ENCODE results near the gene ATP5IF1.
A peak's percentile ranks its signal among the peaks of the same experiment; 100 is the strongest.

The ATP5IF1 gene

DNA sequence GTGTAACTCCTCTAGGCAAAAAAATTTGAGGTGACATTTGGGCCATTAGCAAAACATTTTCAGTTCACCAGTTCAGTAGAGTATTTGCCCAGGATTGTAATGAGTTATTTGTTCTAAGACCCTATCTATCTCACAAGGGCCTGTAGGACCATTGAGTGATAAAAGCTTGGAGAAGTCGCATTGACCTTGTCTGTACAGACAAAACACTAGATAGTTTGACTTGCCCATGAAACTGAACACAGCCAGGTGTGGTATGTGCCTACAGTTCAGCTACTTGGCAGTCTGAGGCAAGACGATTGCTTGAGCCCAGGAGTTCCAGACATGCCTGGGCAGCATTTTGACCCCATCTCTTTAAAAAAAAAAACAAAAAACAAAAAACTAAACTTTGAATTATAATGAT lies 3.1 kb downstream of the ATP5IF1 start:
- DNase-seq = no peak

DNA sequence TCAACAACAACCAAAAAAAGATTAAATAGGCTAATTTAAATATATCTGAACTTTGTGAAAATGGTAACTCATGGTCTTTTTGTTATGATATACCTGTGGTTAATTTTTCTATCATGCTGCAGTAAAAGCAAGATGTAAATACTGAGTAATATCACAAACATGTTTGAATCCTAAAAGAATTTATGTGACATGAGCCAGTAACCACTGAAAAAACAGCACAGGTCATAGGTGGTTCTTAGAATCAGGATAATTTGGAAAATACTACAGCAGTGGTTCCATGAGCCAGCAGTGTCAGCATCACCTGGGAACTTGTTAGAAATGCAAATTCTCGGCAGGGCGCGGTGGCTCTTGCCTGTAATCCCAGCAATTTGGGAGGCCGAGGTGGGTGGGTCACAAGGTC lies 4.1 kb downstream of the ATP5IF1 start:
- no peak for DNase-seq

- no peak for DNase-seq
Observed at GRCh38 chr1:28241638-28242241, 5.8 kb downstream of the ATP5IF1 start.

GRCh38 chr1:28243685-28244311 lies 7.9 kb downstream of the ATP5IF1 start:
- DNase-seq = no peak

- no peak for DNase-seq
Observed at GRCh38 chr1:28244549-28245251, 8.8 kb downstream of the ATP5IF1 start.

GRCh38 chr1:28246427-28246832 lies 10.5 kb downstream of the ATP5IF1 start:
- peak; percentile 51 for DNase-seq

DNA sequence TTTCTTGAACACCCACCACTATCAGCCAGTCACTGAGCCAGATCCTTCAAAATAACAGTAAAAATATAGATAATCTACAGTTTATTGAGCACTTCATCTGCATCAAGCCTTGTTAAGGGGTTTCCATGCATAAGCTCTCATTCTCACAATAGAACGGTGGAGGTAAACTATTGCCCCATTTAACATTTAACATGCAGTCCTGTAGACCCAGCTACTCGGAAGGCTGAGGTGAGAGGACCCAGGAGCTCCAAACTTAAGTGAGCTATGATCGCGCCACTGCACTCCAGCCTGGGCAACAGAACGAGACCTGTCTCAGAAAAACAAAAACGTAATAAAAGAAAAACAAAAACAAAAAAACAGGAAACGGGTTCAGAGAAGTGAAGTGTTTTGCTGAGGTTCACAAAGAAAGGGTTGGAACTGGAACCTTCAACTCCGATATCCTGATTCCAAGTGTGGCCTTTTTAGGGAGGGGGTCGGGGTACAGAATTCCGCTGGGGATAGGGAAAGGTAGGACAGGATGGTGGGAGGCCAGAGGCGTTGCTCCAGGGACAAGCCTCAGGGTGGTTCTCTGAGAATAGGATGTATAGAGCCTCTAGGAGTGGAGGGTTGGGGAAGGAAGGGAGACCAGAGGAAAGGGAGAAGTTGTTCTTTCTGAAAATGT lies 11.8 kb downstream of the ATP5IF1 start:
- DNase-seq = no peak

DNA sequence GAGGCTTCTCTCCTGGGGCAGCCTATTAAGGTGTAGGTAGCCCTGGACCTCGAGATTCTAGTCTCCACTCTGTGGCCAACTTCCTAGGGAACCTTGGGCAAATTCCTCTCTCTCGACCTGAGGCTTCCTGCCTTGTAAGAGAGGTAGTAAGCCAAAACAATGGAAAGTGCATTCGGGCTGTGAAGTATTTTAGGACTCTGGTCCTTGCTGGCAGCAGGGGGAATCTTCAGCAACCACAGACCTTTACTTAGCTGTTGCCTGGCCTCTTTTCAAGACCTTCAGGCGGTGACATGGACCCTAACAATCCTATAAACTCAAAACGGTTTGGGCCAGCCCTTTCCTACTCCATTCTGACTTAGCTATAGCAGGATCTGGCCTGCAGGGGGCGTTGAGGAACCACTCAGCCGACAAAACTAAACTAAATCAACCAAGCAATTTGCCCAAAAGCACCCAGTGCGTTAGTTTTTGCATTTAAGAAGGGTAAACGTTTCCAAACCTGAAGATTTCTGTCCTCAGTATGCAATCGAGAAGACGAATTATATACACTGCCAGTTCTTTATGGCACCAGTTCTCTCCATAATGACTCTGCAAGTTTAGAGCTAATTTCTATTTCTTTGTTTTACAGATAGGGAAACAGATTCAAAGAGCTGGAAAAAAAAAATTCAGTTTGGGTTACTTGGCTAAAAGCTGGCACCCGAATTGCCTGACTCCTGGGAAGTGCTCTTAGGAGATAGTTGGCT lies 12.5 kb downstream of the ATP5IF1 start:
- DNase-seq = peak; percentile 75

DNA sequence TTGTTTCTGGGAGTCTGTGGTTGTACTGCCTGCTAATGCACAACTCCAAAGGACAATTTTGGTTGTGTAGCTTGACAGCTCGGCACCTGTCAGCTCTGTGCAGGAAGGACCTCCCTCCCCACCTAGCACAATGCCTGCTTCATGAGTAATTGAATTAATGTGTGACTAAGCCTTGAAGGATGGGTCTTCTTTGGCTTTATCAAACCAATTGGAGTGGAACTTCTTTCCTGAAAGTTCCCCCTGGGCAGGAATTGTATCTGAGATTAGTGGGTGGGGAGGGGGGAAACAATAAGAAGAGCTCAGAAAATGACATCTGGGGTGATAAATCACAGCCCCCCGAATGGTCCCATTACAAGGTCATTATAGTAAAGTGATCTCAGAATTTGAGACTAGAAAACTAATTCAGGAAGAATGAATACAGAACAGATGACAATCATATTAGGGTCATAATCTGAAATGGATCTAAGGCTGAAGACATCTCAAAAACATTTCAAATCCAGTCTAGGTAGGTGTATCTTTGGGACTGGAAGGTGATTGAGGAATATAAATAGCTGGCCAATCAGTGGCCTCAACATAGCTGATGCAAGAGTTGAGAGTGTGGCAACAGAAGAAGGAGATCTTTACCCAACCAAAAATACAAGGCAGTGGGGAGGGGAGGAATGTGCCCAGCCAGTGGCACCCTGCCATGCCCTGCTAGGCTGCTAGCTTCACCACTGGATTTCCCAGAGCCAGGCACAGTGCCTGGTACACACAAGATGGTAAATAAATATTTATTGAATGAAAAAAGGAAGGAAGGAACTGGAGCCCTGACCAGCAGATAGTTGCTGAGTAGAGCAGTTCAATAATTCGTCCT lies 13.3 kb downstream of the ATP5IF1 start:
- no peak for DNase-seq

- no peak for DNase-seq
Observed at GRCh38 chr1:28249866-28250295, 14.0 kb downstream of the ATP5IF1 start.

GRCh38 chr1:28256197-28256827 lies 20.4 kb downstream of the ATP5IF1 start:
- DNase-seq = no peak

- DNase-seq = no peak
Observed at GRCh38 chr1:28257736-28258135, 21.8 kb downstream of the ATP5IF1 start.

- no peak for DNase-seq
Observed at GRCh38 chr1:28258628-28259251, 22.8 kb downstream of the ATP5IF1 start.

DNA sequence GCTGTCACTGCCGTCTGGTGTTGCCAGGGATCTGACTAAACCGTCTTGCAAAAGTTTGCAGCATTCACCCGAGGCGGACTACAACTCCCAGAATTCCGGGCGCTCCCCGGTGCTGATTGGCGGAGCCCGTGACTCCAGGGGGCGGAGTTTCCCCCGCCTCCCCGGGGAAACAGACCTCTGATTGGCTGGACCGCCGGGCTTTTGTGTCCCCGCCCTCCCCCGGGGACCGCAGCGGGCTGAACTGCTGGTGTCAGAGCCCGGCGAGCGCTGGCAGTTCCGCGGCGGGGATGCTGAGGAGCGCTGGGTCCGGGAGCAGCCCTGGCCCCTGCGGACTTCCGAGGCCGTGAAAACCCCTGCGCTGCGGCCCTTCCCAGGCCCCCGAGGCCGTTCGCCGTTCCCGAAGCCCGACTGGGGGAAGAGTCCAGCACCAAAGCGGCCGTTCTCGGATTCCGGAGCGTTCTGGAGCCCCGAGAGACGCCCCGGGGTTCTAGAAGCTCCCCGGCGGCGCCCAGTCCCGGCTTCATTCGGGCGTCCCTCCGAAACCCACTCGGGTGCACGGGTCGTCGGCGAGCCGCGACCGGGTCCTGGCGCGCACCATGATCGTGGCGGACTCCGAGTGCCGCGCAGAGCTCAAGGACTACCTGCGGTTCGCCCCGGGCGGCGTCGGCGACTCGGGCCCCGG lies 23.5 kb downstream of the ATP5IF1 start, which contains the start of gene SESN2:
TSS of gene SESN2 (plus strand) at position 267 of the 682 bp plus-strand sequence. CDS start at position 597, 330 bp downstream.
- DNase-seq = peak; percentile 100

DNA sequence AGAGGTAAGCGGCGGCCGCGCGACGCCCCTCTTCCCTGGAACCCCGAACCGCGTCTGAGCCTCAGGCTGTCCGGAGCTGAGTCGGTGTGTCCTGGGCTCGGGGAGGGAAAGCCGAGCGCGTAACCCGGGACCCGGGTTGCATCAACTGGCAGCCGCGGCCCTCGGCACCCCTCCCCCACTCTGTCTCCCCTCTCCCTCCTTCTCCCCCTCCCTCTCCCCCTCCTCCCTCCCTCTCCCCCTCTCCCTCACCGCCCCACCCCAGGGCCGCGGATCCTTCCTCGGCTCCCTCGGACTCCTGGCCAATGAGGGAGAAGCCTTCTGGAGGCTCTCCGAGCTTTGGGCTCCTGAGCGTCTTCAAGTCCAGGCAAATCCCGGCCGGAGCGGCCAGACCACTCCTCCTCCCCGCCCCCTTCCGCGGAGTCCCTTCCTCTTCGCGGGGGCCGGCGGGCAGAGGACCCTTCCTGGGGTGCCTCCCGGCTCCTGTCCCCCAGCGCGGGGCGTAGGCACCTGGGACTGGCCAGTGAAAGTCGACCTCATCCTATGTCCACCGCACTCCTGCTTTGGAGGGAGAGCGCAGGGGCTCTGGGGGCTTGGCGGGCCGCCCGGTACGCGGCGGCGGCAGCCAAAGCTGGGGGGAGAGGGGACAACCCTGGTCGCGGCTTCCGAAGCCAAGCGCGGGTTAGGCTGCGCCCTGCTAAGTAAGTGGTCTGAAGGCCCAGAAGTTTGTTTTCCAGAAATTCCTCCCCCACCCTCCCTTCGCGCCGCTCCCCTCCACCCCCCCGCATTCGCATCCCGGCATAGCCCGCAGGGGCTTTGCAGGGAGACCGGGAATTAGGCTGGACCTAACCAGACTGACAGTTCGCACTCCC lies 24.2 kb downstream of the ATP5IF1 start:
- DNase-seq = no peak

GRCh38 chr1:28260803-28261174 lies 24.9 kb downstream of the ATP5IF1 start:
- no peak for DNase-seq

DNA sequence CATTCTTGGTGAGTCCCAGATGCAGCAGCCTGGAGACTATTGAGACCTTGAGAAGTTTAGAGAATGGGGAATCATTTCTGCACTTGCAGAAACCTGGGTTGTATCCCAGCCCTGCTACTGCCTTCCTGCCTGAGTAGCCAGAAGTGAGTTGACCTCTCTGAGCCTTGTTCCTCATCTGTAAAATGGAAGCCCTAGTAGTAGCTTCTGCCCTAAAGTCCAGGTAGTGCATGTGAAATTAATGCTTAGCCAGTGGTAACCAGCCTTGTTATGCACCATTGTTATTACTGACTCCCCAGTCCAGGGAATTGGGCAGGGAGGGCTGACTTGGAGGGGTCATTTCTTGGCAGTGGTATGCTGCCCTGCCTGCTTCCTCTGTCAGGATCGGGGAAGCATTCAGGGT lies 29.0 kb downstream of the ATP5IF1 start:
- DNase-seq = no peak

DNA sequence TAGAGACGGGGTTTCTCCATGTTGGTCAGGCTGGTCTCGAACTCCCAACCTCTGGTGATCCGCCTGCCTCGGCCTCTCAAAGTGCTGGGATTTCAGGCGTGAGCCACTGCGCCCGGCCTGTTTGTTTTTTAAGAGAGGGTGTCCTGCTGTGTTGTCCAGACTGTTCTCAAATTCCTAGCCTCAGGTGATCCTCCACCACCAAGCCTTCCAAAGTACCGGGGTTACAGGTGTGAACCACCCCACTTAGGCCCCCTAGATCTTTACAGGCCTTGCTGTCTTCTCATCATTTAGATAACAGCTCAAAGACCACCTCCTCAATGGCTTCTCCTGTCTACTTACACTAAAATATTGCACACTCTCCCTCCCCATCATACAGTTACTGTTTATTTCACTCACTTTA lies 29.7 kb downstream of the ATP5IF1 start:
- DNase-seq = no peak

GRCh38 chr1:28266920-28267322 lies 31.0 kb downstream of the ATP5IF1 start:
- DNase-seq = no peak

All from effector CD4-positive, alpha-beta T cell (primary cell).